Liver (tissue), 3 donors: Measurements from ENCODE around the gene LTBP2.

Experiments used
- GABPA ChIP-seq, 2 donors: IDR thresholded peaks in 1 of 2; conservative IDR thresholded peaks in 1 of 2; 2 replicates each; pipeline ENCODE4 v1.6.1; 2016; ENCODE audit warnings: antibody characterized with exemption in 2 of 2, mild to moderate bottlenecking in 1 of 2, moderate library complexity in 1 of 2
- HNF4A ChIP-seq, 2 donors: conservative IDR thresholded peaks; 2 replicates each; pipeline ENCODE4 v1.6.1; 2016; ENCODE audit warnings: antibody characterized with exemption in 2 of 2, mild to moderate bottlenecking in 2 of 2
- NR2F2 ChIP-seq: IDR thresholded peaks from 2 replicates; pipeline ENCODE4 v1.6.1; 2016; ENCODE audit warnings: antibody characterized with exemption
- RAD21 ChIP-seq, 2 donors: IDR thresholded peaks; 2 replicates each; pipeline ENCODE4 v1.6.1; 2016; ENCODE audit warnings: antibody characterized with exemption in 2 of 2, mild to moderate bottlenecking in 2 of 2
- RXRA ChIP-seq, 2 donors: IDR thresholded peaks; 2 replicates each; pipeline ENCODE4 v1.6.1; 2017 to 2018; ENCODE audit warnings: antibody characterized with exemption in 2 of 2, mild to moderate bottlenecking in 1 of 2
- TAF1 ChIP-seq: conservative IDR thresholded peaks from 2 replicates; pipeline ENCODE4 v1.6.1; 2016; ENCODE audit warnings: antibody characterized with exemption, mild to moderate bottlenecking
- YY1 ChIP-seq: IDR thresholded peaks from 2 replicates; pipeline ENCODE4 v1.6.1; 2016; ENCODE audit warnings: antibody characterized with exemption, mild to moderate bottlenecking
- TF ChIP-seq, protein P1 (sequence below): fragments of 150-350 bp; IDR thresholded peaks from 2 replicates; pipeline ENCODE4 v1.5.1; 2017; ENCODE audit warnings: improper control_type of control experiment, low read depth, low read length; ENCODE audit not compliant: missing input control
- TF ChIP-seq, protein P2 (sequence below): IDR thresholded peaks from 2 replicates; pipeline ENCODE4 v1.6.1; 2016; ENCODE audit warnings: antibody characterized with exemption, mild to moderate bottlenecking
- TF ChIP-seq, protein P3 (sequence below): IDR thresholded peaks from 2 replicates; pipeline ENCODE4 v1.6.1; 2016; ENCODE audit warnings: antibody characterized with exemption
- TF ChIP-seq, protein P4 (sequence below): IDR thresholded peaks from 2 replicates; pipeline ENCODE4 v1.6.1; 2016; ENCODE audit warnings: antibody characterized with exemption
- donor health status: healthy.
- donor health status: healthy.

DNA sequence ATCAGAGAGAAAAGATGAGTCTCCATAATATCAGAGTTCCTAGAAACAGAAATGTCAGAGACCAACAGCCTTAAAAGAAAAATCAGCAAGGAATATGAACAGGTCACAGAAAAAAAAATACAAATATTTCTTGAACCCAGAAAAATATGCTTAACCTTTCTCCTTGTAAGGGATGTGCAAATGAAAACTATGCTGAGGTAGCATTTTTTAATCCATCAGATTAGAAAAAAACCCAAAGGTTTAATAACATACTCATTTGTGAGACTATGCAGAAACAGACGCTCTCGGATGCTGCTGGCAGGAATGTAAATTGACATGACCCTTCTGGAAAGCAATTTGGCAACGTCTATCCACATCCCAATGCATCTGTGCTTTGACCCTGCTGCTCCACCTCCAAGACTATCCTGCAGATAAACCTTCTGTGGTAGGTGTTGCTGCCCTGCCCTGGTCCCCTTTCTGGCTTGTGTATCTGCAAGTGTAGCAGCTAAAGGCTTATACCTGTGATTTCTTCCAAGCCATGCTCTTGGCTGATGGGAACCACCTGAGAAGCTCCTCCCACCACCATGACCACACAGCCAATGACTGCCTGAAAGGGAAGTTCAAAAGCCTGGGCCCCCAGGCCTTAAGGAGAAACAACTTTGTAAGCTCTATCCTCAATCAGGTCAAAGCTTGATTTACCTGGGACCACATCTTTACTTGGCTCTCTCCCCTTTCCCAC, 49.4 kb downstream of the LTBP2 start:
- TF ChIP-seq HNF4A (conservative IDR thresholded peaks at IDR 0.05) (no peak), TAF1 (no peak), RAD21 (IDR thresholded peaks at IDR 0.05) (no peak), GABPA (IDR thresholded peaks at IDR 0.05 in 1 of 2, conservative IDR thresholded peaks at IDR 0.05 in 1 of 2) (no peak), YY1 (no peak), NR2F2 (no peak), RXRA (IDR thresholded peaks at IDR 0.05) (no peak)
- TF ChIP-seq, protein P1, sequence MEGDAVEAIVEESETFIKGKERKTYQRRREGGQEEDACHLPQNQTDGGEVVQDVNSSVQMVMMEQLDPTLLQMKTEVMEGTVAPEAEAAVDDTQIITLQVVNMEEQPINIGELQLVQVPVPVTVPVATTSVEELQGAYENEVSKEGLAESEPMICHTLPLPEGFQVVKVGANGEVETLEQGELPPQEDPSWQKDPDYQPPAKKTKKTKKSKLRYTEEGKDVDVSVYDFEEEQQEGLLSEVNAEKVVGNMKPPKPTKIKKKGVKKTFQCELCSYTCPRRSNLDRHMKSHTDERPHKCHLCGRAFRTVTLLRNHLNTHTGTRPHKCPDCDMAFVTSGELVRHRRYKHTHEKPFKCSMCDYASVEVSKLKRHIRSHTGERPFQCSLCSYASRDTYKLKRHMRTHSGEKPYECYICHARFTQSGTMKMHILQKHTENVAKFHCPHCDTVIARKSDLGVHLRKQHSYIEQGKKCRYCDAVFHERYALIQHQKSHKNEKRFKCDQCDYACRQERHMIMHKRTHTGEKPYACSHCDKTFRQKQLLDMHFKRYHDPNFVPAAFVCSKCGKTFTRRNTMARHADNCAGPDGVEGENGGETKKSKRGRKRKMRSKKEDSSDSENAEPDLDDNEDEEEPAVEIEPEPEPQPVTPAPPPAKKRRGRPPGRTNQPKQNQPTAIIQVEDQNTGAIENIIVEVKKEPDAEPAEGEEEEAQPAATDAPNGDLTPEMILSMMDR: peak; percentile 9
- TF ChIP-seq, protein P2, sequence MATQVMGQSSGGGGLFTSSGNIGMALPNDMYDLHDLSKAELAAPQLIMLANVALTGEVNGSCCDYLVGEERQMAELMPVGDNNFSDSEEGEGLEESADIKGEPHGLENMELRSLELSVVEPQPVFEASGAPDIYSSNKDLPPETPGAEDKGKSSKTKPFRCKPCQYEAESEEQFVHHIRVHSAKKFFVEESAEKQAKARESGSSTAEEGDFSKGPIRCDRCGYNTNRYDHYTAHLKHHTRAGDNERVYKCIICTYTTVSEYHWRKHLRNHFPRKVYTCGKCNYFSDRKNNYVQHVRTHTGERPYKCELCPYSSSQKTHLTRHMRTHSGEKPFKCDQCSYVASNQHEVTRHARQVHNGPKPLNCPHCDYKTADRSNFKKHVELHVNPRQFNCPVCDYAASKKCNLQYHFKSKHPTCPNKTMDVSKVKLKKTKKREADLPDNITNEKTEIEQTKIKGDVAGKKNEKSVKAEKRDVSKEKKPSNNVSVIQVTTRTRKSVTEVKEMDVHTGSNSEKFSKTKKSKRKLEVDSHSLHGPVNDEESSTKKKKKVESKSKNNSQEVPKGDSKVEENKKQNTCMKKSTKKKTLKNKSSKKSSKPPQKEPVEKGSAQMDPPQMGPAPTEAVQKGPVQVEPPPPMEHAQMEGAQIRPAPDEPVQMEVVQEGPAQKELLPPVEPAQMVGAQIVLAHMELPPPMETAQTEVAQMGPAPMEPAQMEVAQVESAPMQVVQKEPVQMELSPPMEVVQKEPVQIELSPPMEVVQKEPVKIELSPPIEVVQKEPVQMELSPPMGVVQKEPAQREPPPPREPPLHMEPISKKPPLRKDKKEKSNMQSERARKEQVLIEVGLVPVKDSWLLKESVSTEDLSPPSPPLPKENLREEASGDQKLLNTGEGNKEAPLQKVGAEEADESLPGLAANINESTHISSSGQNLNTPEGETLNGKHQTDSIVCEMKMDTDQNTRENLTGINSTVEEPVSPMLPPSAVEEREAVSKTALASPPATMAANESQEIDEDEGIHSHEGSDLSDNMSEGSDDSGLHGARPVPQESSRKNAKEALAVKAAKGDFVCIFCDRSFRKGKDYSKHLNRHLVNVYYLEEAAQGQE: no peak
- TF ChIP-seq, protein P3, sequence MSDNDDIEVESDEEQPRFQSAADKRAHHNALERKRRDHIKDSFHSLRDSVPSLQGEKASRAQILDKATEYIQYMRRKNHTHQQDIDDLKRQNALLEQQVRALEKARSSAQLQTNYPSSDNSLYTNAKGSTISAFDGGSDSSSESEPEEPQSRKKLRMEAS: no peak
- TF ChIP-seq, protein P4, sequence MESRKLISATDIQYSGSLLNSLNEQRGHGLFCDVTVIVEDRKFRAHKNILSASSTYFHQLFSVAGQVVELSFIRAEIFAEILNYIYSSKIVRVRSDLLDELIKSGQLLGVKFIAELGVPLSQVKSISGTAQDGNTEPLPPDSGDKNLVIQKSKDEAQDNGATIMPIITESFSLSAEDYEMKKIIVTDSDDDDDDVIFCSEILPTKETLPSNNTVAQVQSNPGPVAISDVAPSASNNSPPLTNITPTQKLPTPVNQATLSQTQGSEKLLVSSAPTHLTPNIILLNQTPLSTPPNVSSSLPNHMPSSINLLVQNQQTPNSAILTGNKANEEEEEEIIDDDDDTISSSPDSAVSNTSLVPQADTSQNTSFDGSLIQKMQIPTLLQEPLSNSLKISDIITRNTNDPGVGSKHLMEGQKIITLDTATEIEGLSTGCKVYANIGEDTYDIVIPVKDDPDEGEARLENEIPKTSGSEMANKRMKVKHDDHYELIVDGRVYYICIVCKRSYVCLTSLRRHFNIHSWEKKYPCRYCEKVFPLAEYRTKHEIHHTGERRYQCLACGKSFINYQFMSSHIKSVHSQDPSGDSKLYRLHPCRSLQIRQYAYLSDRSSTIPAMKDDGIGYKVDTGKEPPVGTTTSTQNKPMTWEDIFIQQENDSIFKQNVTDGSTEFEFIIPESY: no peak
